ENCODE measurements around the gene ZNF486. TPM values are rescaled to one million over a fixed set of nuclear protein-coding genes. Genes with fewer than 3 reads are reported as not detected.

ZNF486 gene
- total RNA-seq, 1 experiment from 2014 or later = 21.1 TPM

DNA sequence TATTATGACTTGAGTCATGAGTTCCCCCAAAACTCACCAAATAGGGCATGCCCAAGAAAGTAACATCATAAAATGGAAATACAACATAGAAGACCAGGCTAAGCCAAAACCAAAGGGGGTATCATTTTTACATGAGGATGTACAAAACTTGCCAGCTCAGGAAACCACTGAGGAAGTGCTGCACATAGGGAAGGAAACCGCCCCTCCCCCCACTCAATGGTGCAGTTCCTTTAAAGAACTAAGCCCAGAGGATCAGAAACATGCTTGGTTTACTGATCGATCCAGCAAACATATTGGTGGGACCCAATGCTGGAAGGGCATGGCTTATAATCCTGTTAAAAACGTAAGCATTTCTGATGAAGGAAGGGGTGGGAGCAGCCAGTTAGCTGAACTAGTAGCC lies 4.2 kb upstream of the ZNF486 start:
- TF ChIP-seq CTCF (conservative IDR thresholded peaks at IDR 0.05) = no peak
- WGBS (ENCODE audit: extremely low coverage, insufficient read length, low lambda C conversion rate) = no CpG with 5 or more reads among the region's 3 CpGs

More for the DNA sequence above, 4.2 kb upstream of the ZNF486 start:
- H3K4me3 Mint-ChIP-seq = no peak overlapping the region
- no peaks in the 10 kb centered on the region for H3K9me3 ChIP-seq (ENCODE audit: control insufficient read depth, low read depth, low read length)
- H2BK120ac ChIP-seq (ENCODE audit: low read depth, low read length, poor library complexity, severe bottlenecking) = no peak overlapping the region
- peaks cover 0 to 4% (median under 1%) of the 10 kb centered on the region in 3 experiments; a peak in 3 of 7 replicates for H3K36me3 Mint-ChIP-seq (ENCODE audit: insufficient read depth in 1 of 3, low read depth in 3 of 3)
- no peak overlapping the region for H3K27ac Mint-ChIP-seq
- H3K4ac ChIP-seq (ENCODE audit: low read depth, low read length) = no peak overlapping the region
- no peak for DNase-seq
- no peak overlapping the region for H2BK12ac ChIP-seq (ENCODE audit: insufficient read length, low read depth, low read length)
- no peak overlapping the region for H3K23ac ChIP-seq (ENCODE audit: insufficient read length, low read depth, low read length)
- H3K9me3 Mint-ChIP-seq = peaks cover 0 to 8% of the 10 kb centered on the region in 2 experiments; a peak in 4 of 5 replicates
- no peak overlapping the region for H2BK5ac ChIP-seq (ENCODE audit: insufficient read length, low read length)
- H2BK15ac ChIP-seq (ENCODE audit: low read depth, low read length) = no peak overlapping the region
- no peak overlapping the region for H3T11ph ChIP-seq (ENCODE audit: low read length)
- H3K79me1 ChIP-seq (ENCODE audit: insufficient read depth, low read depth, low read length, poor library complexity, severe bottlenecking) = no peaks in the 10 kb centered on the region
- no peak overlapping the region for H4K5ac ChIP-seq (ENCODE audit: insufficient read length, low read depth, low read length)
- no peak overlapping the region for H3K14ac ChIP-seq (ENCODE audit: insufficient read depth, low read length)
- H2AFZ ChIP-seq (ENCODE audit: low read length) = no peak overlapping the region
- H3K23me2 ChIP-seq (ENCODE audit: insufficient read length, low read depth, low read length, poor library complexity, severe bottlenecking) = no peaks in the 10 kb centered on the region
- no peak overlapping the region for H3K4me2 ChIP-seq (ENCODE audit: insufficient read depth, insufficient read length, low read length)
- H3K27me3 Mint-ChIP-seq (ENCODE audit: low read depth) = no peaks in the 10 kb centered on the region
- no peaks in the 10 kb centered on the region for H3K27me3 ChIP-seq (ENCODE audit: insufficient read depth, low read length)
- no peaks in the 10 kb centered on the region for H4K20me1 ChIP-seq (ENCODE audit: control insufficient read depth, insufficient read depth, insufficient read length)
- no peak overlapping the region for H3K18ac ChIP-seq (ENCODE audit: insufficient read length, low read depth, low read length)
- H4K8ac ChIP-seq (replicated peaks; ENCODE audit: insufficient read length, low read depth, low read length) = no peak overlapping the region
- peaks cover 13 to 28% of the 10 kb centered on the region in 2 experiments for H3K4me1 Mint-ChIP-seq
- no peaks in the 10 kb centered on the region; the same call in 1 of the 2 replicates for H3K79me2 ChIP-seq (ENCODE audit: insufficient read depth, low read length)
- no peak overlapping the region for H2AK5ac ChIP-seq (ENCODE audit: insufficient read length, low read length)
- no peak overlapping the region for H3K9ac ChIP-seq (ENCODE audit: extremely low read depth, insufficient read length, low read length)
- H3K27ac ChIP-seq (ENCODE audit: insufficient read length, low read depth, low read length) = no peak overlapping the region
- no peaks in the 10 kb centered on the region for H3K4me1 ChIP-seq (ENCODE audit: insufficient read depth, low read length)
- no peak overlapping the region for H3K56ac ChIP-seq (ENCODE audit: insufficient read length, low read depth, low read length)
- no peak overlapping the region for H4K91ac ChIP-seq (ENCODE audit: insufficient read length, low read depth, low read length)
- no peak overlapping the region for H2BK20ac ChIP-seq (ENCODE audit: low read depth, low read length, poor library complexity, severe bottlenecking)

All from H9 (cell line).